SU-DHL-6 (cell line): ENCODE measurements around the gene C6orf89.
"Not testable (repeated sequence)": the region's sequence is repeated elsewhere in the genome, so short reads cannot be mapped to it uniquely, and the experiment has no call there.

Experiments
- H2AFZ ChIP-seq: fragments of 200-600 bp; sonication (generic); 2 replicates; pipeline ENCODE4 v1.6.1; 2014; ENCODE audit warnings: low read depth, mild to moderate bottlenecking, moderate library complexity, mixed read lengths, antibody characterized with exemption, low read length; ENCODE audit not compliant: severe bottlenecking
- H3F3A ChIP-seq: fragments of 200-600 bp; shearing (Covaris generic); 2 replicates; pipeline ENCODE4 v1.6.0; 2016; ENCODE audit warnings: antibody characterized with exemption, mild to moderate bottlenecking; ENCODE audit not compliant: insufficient read depth
- H3K27ac ChIP-seq: fragments of 200-600 bp; sonication (generic); 2 replicates; pipeline ENCODE4 v1.5.1; 2016; ENCODE audit warnings: low read depth, mild to moderate bottlenecking, low read length, moderate library complexity, mixed read lengths
- H3K27me3 ChIP-seq: fragments of 200-600 bp; sonication (generic), shearing (Covaris generic); 2 replicates; pipeline ENCODE4 v1.6.0; 2014; ENCODE audit warnings: mild to moderate bottlenecking, low read length
- H3K36me3 ChIP-seq: fragments of 200-600 bp; sonication (generic); 2 replicates; pipeline ENCODE4 v1.6.1; 2014; ENCODE audit warnings: mild to moderate bottlenecking, low read length, mixed read lengths
- H3K4me2 ChIP-seq: fragments of 300-600, 200-600 bp; shearing (Covaris generic), sonication (generic); 2 replicates; pipeline ENCODE4 v1.6.0; 2014; ENCODE audit warnings: low read length, low read depth, mild to moderate bottlenecking; ENCODE audit not compliant: poor library complexity, severe bottlenecking
- H3K4me3 ChIP-seq: fragments of 200-600 bp; sonication (generic); 2 replicates; pipeline ENCODE4 v1.5.1; 2014; ENCODE audit warnings: antibody characterized with exemption, low read length, mild to moderate bottlenecking, mixed read lengths; ENCODE audit not compliant: insufficient read depth, poor library complexity, severe bottlenecking
- H3K79me2 ChIP-seq: fragments of 200-600 bp; sonication (generic); 2 replicates; pipeline ENCODE4 v1.6.1; 2014; ENCODE audit warnings: mild to moderate bottlenecking, low read length, moderate library complexity; ENCODE audit not compliant: insufficient read depth
- H3K9ac ChIP-seq: fragments of 200-600 bp; sonication (generic); 2 replicates; pipeline ENCODE4 v1.7.0; 2014; ENCODE audit warnings: mild to moderate bottlenecking, low read length
- H3K9me2 ChIP-seq: fragments of 200-600 bp; sonication (generic); replicated peaks from 2 replicates; pipeline ENCODE4 v1.6.1; 2014; ENCODE audit warnings: low read length; ENCODE audit not compliant: insufficient read depth
- H3K9me3 ChIP-seq: fragments of 200-600 bp; sonication (generic); 2 replicates; pipeline ENCODE4 v1.6.1; 2014; ENCODE audit warnings: low read length, mixed read lengths; ENCODE audit not compliant: insufficient read depth
- H4K20me1 ChIP-seq: fragments of 200-600 bp; sonication (generic); 2 replicates; pipeline ENCODE4 v1.6.1; 2014; ENCODE audit warnings: low read depth, mild to moderate bottlenecking, antibody characterized with exemption, low read length, moderate library complexity, mixed read lengths
- CTCF ChIP-seq: fragments of 200-600 bp; sonication (generic); IDR thresholded peaks from one replicate; pipeline ENCODE4 v1.5.1; 2017; ENCODE audit warnings: antibody characterized with exemption, mild to moderate bottlenecking, low read length, moderate library complexity; ENCODE audit not compliant: insufficient read depth, poor library complexity, severe bottlenecking
- EZH2phosphoT487 ChIP-seq: fragments of 200-600 bp; sonication (generic), shearing (Covaris generic); conservative IDR thresholded peaks from 2 replicates; pipeline ENCODE4 v1.6.1; 2018; ENCODE audit warnings: mild to moderate bottlenecking, antibody characterized with exemption, low read length, moderate library complexity, mixed read lengths

Gene C6orf89

GRCh38 chr6:36888654-36889481 is 3.1 kb downstream of the C6orf89 start:
- Histone ChIP-seq H3K4me3 (no peak overlapping the region), H3K27ac (no peak overlapping the region), H3K9ac (no peak overlapping the region), H3K36me3 (peaks cover 4% of the 10 kb centered on the region; the same call in 1 of the 2 replicates), H2AFZ (no peak overlapping the region), H3K79me2 (peaks cover 73% of the 10 kb centered on the region), H3F3A (peaks cover 34% of the 10 kb centered on the region; the same call in 1 of the 2 replicates), H3K9me3 (no peaks in the 10 kb centered on the region), H3K27me3 (no peaks in the 10 kb centered on the region), H3K4me2 (peak overlapping the region; percentile 8), H3K9me2 (no peaks in the 10 kb centered on the region), H4K20me1 (no peaks in the 10 kb centered on the region)
- TF ChIP-seq CTCF (no peak), EZH2phosphoT487 (no peak)

GRCh38 chr6:36890112-36890663 is 4.4 kb downstream of the C6orf89 start:
- H2AFZ ChIP-seq: no peak overlapping the region
- no peak overlapping the region for H3K27ac ChIP-seq
- peaks cover 85% of the 10 kb centered on the region for H3K79me2 ChIP-seq
- no peaks in the 10 kb centered on the region for H3K9me2 ChIP-seq
- H3K27me3 ChIP-seq: no peaks in the 10 kb centered on the region
- no peak overlapping the region for H3K9ac ChIP-seq
- peaks cover 23% of the 10 kb centered on the region; the same call in 1 of the 2 replicates for H3F3A ChIP-seq
- H3K9me3 ChIP-seq: no peaks in the 10 kb centered on the region
- H3K36me3 ChIP-seq: peaks cover 13% of the 10 kb centered on the region; the same call in 1 of the 2 replicates
- H3K4me2 ChIP-seq: no peak overlapping the region
- H4K20me1 ChIP-seq: no peaks in the 10 kb centered on the region
- TF ChIP-seq EZH2phosphoT487 (no peak), CTCF (no peak)
- H3K4me3 ChIP-seq: no peak overlapping the region

GRCh38 chr6:36891153-36891552 is 5.4 kb downstream of the C6orf89 start:
- H3K4me3 ChIP-seq, H2AFZ ChIP-seq, H3K9ac ChIP-seq, H4K20me1 ChIP-seq, H3K27me3 ChIP-seq, H3K9me2 ChIP-seq, H3K27ac ChIP-seq, H3K4me2 ChIP-seq, H3K9me3 ChIP-seq: not testable (repeated sequence)
- peaks cover 92% of the 10 kb centered on the region for H3K79me2 ChIP-seq
- peaks cover 19% of the 10 kb centered on the region; the same call in 1 of the 2 replicates for H3K36me3 ChIP-seq
- H3F3A ChIP-seq: peaks cover 19% of the 10 kb centered on the region; the same call in 1 of the 2 replicates
